Skin epidermis (tissue), 12 donors: Measurements from ENCODE around the gene LIN28B.
"Not testable (repeated sequence)": the region's sequence is repeated elsewhere in the genome, so short reads cannot be mapped to it uniquely, and the experiment has no call there.

Experiments used
- H3K27ac ChIP-seq, 21 experiments: fragments of 200-600 bp; sonication (generic) in 11 of 21; one replicate each; pipeline ENCODE4 v1.5.0; 2020; ENCODE audit warnings: mild to moderate bottlenecking in 3 of 21, inconsistent platforms in 2 of 21, moderate library complexity in 2 of 21
- H3K4me3 ChIP-seq, 7 experiments: fragments of 200-600 bp; sonication (generic) in 2 of 7; one replicate each; pipeline ENCODE4 v1.5.0; 2020; ENCODE audit warnings: inconsistent platforms in 2 of 7, mild to moderate bottlenecking in 2 of 7, moderate library complexity in 1 of 7

Gene LIN28B

GRCh38 chr6:105056646-105057045, 99.7 kb downstream of the LIN28B start:
- H3K27ac ChIP-seq = no peak overlapping the region
- H3K4me3 ChIP-seq = no peak overlapping the region

DNA sequence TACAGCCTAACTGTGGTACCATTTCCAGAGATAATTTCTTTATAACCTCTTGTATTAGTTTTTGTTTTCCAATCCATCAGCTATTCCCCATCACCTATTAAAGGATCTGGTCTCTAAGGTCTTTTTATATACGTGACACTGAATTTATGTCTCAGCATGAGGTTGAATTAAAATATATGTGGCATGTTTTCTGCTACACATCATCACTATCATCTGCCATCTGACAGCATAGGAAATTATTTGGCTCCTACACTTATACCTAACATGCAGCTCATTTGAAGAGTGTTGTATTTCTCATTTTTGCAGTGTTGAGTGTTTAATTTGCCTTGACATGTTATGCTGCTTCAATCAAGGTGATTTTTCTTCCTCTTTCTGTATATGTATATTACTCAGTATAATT, 100.3 kb downstream of the LIN28B start:
- H3K27ac ChIP-seq = no peak overlapping the region
- no peak overlapping the region for H3K4me3 ChIP-seq

DNA sequence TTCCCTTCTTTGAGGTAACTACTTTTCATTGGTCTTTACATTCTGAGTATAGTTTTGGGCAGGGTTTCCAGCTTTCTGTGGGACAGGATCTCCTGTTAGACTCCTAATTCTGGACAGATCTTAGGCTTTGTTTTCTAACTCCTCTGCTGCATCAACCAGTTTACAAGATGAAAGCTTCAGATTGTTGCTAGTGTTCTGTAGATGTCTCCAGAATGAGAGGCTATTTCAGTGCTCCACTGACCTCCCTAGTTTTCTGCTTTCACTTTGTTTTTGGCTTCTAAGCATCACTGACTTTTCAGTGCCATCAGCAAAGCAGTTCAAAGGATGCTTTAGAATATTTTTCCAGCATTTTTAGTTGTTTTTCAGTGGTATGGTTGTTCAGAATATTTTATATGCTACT, 101.4 kb downstream of the LIN28B start:
- no peak overlapping the region for H3K4me3 ChIP-seq
- H3K27ac ChIP-seq = no peak overlapping the region

DNA sequence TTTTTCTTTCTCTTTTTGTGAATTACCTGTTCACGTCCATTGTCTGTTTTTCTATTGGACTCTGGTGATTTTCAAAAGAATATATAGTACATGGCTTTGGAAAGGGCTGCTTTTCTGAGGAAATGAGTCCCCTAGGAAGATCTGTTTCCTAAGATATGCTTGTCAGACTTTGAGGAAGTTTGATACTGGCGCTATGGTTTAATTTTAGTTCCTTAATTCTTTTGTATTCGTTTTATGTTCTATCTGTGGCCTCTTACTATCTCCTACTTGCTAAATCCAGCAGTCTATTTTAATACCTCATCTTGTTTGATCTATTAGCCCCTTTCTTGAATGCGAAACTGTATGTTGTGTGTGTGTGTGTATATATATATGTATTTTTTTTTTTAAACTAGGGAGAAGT, 101.9 kb downstream of the LIN28B start:
- Histone ChIP-seq H3K27ac (no peak overlapping the region), H3K4me3 (no peak overlapping the region)

GRCh38 chr6:105066233-105066632, 109.3 kb downstream of the LIN28B start:
- H3K4me3 ChIP-seq = no peak overlapping the region
- no peak overlapping the region for H3K27ac ChIP-seq

GRCh38 chr6:105066836-105067235, 109.9 kb downstream of the LIN28B start:
- no peak overlapping the region for H3K4me3 ChIP-seq
- H3K27ac ChIP-seq = no peak overlapping the region

DNA sequence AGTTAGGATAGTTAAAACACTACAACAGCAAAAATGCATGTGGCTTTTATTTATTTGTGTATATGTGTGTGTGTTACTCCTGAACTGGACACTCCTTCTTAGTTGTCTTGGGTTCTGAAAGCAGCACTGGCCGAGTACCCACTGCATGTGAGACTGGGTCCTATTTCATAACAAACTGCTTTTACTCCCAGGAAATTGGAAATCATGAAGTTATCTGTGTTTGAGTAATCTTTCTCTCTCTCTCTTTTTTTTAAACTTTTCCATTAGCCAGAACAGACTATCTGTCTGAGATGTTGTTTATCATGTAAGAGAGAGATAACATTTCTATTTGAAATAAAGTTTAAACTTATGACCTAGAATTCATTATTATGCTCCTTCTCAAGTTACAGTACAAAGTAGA, 110.4 kb downstream of the LIN28B start:
- no peak overlapping the region for H3K27ac ChIP-seq
- no peak overlapping the region for H3K4me3 ChIP-seq

- H3K27ac ChIP-seq = no peak overlapping the region
- no peak overlapping the region for H3K4me3 ChIP-seq
Measured at GRCh38 chr6:105068407-105068806, 111.5 kb downstream of the LIN28B start.

DNA sequence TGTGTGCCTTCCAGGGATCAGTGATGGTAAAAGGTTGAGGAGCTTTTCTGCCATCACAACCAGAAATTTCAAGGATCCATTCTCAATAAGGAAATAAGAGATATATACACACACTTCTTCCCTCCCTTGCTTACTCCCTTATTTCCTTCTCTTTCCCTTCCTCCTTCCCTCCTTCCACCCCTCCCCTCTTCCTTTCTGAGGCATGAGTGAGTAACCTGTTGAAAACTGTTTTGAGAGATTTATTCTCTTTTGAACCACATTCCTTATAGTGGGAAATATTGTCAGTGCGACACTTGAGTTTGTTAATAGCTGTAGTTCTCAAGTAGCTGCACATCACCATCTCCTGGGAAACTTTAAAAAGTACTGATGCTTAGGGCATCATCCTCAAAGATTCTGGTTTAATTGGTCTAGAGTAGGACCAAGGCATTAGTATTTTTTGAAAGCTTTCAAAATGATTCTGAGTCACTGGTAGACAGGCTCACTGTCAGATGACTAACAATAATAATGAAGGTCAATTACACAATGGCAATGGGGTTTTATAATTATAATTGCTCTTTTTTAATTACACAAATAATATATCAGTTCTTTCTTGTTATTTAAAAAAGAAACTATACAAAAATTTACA, 113.0 kb downstream of the LIN28B start:
- no peak overlapping the region for H3K27ac ChIP-seq

GRCh38 chr6:105072798-105073199, 115.9 kb downstream of the LIN28B start:
- Histone ChIP-seq H3K27ac (no peak overlapping the region), H3K4me3 (no peak overlapping the region)

More for the DNA sequence above, 113.0 kb downstream of the LIN28B start:
- H3K4me3 ChIP-seq = no peak overlapping the region

GRCh38 chr6:105075210-105075609, 118.3 kb downstream of the LIN28B start:
- no peak overlapping the region for H3K27ac ChIP-seq
- H3K4me3 ChIP-seq = no peak overlapping the region

DNA sequence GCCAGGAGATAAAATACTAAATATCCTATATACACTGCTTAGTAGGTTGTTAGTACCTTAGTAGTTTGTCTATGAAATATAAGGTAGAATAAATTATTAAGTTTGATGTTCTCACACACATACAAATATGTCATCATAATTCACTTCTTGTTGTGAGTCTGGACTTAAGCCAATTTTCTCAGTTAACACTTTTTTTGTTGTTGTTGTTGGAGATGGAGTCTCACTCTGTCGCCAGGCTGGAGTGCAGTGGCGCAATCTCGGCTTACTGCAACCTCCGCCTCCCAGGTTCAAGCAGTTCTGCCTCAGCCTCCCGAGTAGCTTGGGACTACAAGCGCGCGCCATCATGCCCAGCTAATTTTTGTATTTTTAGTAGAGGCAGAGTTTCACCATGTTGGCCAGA, 119.5 kb downstream of the LIN28B start:
- not testable (repeated sequence) for H3K4me3 ChIP-seq, H3K27ac ChIP-seq

DNA sequence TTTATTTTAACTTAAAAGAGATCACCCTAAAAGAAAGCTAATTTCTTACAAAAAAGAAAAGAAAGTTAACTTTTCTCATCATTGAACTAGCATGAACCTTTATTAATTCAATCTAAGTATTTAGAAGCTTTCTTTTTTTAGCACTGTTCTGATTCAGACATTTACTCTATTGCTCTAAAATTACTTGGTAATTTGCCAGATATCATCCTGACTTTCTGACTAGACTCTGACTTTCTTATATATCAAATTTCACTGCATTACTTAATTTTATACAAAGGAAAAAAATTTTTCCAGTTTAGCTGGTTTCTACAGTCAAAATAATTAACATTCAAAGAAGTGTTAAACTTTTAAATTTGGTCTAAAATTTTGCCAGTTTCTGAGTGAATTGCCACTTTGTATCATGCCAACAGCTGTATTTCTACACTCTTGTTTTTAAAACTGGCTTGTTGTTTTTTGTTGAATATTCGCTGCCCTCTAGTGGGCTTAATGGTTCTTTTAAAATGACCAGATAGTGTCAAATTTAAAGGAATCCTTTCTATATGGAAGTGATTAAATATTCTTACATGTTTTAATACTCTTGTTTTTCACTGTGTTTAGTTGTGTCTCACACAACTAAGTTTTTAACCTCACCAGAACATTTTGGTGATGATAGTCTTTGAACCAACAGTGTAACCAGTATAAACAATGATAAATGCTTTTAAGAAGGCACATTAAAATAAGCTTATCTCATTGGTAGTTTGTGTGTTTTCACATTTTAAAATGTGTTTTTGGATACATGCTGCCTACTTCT, 120.9 kb downstream of the LIN28B start:
- H3K27ac ChIP-seq = no peak overlapping the region
- H3K4me3 ChIP-seq = no peak overlapping the region

- Histone ChIP-seq H3K4me3 (no peak overlapping the region), H3K27ac (no peak overlapping the region)
Measured at GRCh38 chr6:105078386-105078708, 121.4 kb downstream of the LIN28B start.

DNA sequence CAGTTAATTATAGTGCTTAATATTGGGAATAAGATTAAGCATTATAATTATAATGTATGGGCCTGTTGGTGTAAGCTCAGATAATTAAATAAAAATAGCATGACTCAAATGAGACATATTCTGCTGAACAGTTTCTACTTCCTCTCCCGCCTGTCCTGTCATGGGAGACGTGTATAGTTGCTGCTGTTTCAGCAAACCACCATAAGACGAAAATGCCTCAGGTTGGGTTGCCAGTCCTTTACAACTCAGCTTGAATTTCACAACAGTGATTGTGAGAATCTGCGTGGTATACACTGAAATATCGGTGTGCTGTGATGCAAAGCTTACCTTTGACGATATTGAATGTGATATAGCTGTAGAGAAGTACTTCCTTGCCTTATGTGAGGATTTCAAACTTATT, 123.4 kb downstream of the LIN28B start:
- Histone ChIP-seq H3K4me3 (no peak overlapping the region), H3K27ac (no peak overlapping the region)

DNA sequence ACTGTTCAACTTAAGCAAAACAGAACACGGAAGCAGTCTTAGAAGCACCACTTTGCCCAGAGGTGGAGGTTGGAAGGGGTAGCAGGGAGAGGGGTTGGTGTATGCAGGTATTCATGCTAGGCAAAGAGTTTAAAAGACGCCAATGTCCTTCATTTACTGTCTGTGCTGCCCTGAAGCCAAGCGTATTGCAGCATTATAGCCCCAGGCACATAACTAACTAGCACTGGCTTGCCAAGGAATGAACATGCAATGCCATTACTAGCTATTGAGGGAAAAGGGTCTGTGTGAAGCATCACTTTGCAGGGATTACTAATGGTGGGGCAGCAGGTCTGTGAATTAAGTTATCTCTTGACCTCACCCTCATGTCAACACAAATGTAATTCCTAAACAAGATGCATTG, 124.8 kb downstream of the LIN28B start:
- not testable (repeated sequence) for H3K4me3 ChIP-seq, H3K27ac ChIP-seq

DNA sequence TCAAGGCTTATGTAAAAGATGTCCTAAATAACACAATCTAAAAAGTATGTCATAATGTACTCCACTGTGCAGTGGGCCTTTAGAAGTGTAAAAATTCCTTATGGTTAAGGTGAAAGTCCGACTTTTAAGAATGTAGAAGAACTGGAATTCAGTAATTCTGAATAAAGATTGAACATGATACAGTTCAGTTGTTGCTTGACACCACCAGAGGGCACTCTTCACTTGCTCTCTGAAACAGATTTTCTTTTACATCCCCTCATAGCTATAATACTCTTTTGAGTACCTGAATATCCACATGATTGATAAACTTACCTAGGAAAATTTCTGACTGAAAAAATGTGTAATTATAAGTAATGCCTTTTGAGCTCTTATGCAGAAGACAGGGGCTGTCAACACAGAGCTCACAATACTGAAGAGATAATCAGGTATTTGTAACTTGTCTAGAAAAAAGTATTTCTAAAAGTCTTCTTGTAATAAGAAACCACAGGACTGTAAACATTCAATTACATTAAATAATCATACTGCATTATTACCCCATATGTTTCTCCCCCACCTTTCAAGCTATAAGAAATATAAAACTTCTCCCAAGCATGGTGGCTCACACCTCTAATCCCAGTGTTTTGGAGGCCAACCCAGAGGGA, 130.8 kb downstream of the LIN28B start:
- Histone ChIP-seq H3K4me3 (no peak overlapping the region), H3K27ac (no peak overlapping the region)

DNA sequence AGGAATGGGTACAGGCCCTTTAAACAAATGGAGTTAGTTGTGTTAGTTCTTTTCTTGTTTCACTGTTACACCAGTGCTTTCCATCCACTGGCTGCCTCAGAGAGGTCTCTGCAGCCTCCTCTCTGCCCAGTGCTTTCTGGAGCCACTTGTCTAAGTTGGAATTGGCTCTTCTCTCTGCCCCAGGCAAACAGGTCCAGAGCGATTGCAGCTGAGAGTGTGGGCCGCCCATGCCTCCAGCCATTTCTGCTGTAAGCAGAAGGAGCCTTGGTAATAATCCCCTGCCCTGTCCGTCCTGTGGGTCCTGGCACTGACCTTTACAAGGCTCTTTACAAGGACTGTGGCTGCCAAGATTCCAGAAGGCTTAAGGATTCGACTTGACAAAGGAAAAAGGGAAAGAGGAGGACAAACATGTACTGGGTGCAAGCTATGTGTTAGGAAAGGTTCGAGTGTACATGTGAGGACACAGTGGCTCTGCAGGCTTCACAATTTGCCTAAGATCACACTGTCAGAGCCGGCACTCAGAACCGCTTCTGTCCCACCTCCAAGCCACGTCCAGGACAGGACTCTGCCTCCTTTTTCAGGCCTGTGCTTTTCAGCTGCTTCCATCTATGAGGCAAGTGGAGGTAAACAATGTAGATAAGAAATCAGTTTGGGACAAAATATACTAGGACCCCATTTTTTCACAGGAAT, 134.4 kb downstream of the LIN28B start:
- Histone ChIP-seq H3K4me3 (no peak overlapping the region), H3K27ac (no peak overlapping the region)

GRCh38 chr6:105094133-105094640, 137.3 kb downstream of the LIN28B start:
- H3K27ac ChIP-seq = no peak overlapping the region

GRCh38 chr6:105095139-105095538, 138.2 kb downstream of the LIN28B start:
- Histone ChIP-seq H3K4me3 (no peak overlapping the region), H3K27ac (no peak overlapping the region)

More at GRCh38 chr6:105094133-105094640, 137.3 kb downstream of the LIN28B start:
- H3K4me3 ChIP-seq = no peak overlapping the region
